HG02588 (cell line): ENCODE results near the gene CNN2.

Experiments used
- ATAC-seq: cut with Tn5 transposase; IDR thresholded peaks from one replicate; pipeline ENCODE4 v1.9.1; 2021; ENCODE audit warnings: mild to moderate bottlenecking, moderate library complexity; ENCODE audit not compliant: unreplicated experiment

The CNN2 gene

GRCh38 chr19:1047696-1048147, 21.3 kb downstream of the CNN2 start:
- no peak for ATAC-seq

- ATAC-seq, result no peak
Observed at GRCh38 chr19:1049106-1049505, 22.7 kb downstream of the CNN2 start.

DNA sequence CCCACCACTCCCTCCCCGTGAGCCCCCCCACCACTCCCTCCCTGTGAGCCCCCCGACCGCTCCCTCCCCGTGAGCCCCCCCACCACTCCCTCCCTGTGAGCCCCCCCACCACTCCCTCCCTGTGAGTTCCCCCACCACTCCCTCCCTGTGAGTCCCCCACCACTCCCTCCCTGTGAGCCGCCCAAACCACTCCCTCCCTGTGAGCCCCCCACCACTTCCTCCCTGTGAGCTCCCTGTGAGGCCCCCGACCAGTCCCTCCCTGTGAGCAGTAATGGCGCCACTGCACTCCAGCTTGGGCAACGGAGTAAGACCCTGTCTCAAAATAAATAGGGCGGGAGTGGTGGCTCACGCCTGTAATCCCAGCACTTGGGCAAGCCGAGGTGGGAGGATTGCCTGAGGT, 23.4 kb downstream of the CNN2 start:
- ATAC-seq, result no peak

- no peak for ATAC-seq
Observed at GRCh38 chr19:1050989-1051788, 24.8 kb downstream of the CNN2 start.

GRCh38 chr19:1051791-1052190, 25.4 kb downstream of the CNN2 start:
- ATAC-seq, result no peak

- ATAC-seq, result no peak
Observed at GRCh38 chr19:1052349-1052975, 26.1 kb downstream of the CNN2 start.

GRCh38 chr19:1053176-1054101, 27.0 kb downstream of the CNN2 start:
- no peak for ATAC-seq

DNA sequence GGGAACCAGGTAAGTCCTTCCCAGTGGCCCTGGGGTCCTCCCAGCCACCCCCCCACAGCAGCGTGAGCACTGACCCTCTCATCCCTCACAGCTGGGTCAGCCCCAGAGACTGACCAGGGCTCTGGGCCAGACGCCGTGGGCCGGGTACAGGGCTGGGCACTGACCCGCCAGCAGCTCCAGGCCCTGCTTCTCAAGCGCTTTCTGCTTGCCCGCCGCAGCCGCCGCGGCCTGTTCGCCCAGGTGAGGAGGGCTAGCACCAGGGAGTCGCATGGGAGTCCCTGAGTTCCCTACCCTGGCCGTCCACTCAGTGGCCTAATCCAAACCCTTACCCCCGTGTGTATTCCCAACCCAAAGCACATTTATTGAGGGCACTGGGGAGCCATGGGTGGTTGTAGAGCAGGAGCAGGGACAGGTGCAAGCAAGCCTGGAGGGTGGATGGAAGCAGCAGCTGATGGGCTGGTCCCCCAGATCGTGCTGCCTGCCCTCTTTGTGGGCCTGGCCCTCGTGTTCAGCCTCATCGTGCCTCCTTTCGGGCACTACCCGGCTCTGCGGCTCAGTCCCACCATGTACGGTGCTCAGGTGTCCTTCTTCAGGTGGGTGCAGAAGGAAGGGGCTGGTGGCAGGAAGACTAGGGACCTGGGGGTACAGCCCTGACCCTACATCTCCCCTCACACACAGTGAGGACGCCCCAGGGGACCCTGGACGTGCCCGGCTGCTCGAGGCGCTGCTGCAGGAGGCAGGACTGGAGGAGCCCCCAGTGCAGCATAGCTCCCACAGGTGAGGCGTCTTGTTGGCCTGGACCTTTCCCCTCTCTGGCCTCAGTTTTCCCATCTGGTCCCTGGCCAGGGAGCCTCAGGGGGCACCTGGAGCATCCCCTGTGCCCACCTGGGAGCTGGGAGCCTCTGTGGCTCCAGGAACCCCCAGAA, 28.0 kb downstream of the CNN2 start:
- ATAC-seq, result no peak

GRCh38 chr19:1055028-1055425, 28.6 kb downstream of the CNN2 start:
- no peak for ATAC-seq

DNA sequence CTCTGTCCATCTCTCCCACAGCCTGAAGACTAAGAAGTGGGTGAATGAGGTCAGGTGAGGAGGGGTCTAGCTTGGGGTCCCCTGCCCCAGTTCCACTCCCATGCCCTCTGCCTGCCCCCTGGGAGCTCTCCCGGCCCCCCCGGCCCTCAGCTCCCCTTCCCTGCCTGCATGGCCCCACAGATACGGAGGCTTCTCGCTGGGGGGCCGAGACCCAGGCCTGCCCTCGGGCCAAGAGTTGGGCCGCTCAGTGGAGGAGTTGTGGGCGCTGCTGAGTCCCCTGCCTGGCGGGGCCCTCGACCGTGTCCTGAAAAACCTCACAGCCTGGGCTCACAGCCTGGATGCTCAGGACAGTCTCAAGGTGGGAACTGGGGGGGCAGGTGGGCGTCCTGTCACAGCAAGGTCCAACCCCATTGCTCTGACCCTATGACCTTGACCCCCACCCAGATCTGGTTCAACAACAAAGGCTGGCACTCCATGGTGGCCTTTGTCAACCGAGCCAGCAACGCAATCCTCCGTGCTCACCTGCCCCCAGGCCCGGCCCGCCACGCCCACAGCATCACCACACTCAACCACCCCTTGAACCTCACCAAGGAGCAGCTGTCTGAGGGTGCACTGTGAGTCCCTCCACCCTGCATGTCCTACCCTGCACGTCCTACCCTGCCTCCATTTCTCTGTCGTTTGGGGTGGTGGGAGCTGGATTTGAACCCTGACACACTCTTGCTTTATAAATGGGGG, 29.6 kb downstream of the CNN2 start:
- no peak for ATAC-seq

DNA sequence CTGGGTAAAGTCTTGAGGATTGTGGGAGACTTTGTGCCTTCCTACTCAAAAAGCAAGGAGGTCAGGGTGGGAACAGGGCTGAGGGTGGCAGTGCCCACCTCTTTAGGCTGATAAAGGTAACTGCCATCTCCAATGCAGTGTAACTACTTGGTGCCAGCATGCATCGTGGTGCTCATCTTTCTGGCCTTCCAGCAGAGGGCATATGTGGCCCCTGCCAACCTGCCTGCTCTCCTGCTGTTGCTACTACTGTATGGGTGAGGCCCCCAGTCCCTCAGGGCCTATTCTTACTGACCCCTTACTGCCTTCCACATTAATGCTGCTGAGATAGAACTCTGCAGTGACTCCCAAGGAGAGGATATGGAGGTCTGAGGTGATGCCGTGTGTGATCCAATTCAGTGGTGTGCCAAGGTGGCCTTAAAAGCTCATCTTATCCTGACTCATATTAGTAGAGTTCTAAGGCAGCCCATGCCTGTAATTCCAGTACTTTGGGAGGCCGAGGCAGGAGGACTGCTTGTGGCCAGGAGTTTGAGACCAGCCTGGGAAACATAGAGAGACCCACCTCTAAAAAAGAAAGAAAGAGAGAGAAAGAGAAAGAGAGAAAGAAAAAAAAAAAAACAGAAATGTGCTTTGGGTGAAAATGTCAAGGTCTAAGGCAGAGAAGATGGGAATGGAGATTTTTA, 30.9 kb downstream of the CNN2 start:
- ATAC-seq, result no peak

GRCh38 chr19:1058112-1058511, 31.7 kb downstream of the CNN2 start:
- ATAC-seq, result no peak

DNA sequence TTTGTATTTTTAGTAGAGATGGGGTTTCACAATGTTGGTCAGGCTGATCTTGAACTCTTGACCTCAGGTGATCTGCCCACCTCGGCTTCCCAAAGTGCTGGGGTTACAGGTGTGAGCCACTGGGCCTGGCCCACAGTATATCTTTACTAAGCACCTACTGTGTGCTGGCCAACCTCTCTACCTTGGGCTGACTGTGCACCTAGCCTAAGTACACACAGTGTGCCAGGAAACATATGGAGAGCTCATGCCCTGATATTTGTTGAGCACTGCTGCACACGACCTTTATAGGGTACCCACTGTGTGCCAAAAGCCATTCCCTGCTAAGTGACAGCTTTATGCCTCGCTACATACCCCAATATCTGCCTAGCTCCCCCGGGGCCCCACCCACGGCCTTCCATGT, 34.3 kb downstream of the CNN2 start:
- no peak for ATAC-seq

GRCh38 chr19:1061987-1062386, 35.6 kb downstream of the CNN2 start:
- no peak for ATAC-seq

DNA sequence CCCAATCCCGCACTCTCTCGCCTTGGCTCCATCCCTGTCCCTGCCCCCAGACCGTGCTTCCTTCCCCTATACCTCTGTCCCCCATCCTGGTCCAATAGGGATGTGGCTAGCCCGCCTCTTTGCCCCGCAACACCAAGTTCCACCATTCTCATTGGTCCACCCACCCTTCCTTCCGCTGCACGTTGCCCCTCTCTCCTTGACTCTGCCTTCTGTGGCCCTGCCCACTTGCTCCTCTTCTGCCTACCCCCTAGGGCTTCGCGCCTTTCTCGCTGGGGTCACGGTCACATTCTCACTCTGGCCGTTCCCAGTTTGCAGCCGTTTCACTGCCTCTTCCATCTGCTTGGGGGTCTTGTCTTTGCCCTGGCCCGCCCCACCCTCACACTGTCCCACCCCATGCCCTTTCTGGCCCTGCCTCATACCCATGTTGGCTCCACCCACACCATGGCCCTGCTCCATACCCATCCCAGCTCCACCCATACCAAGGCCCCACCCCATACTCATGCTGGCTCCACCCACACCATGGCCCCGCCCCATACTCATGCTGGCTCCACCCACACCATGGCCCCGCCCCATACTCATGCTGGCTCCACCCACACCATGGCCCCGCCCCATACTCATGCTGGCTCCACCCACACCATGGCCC, 36.1 kb downstream of the CNN2 start:
- ATAC-seq, result no peak

GRCh38 chr19:1063030-1063908, 36.9 kb downstream of the CNN2 start:
- ATAC-seq, result no peak

GRCh38 chr19:1063909-1064660, 37.7 kb downstream of the CNN2 start:
- no peak for ATAC-seq
